ENCODE data around the gene CUL5. TPM values are rescaled to one million over a fixed set of nuclear protein-coding genes. Genes with fewer than 3 reads are reported as not detected.

CUL5 gene
- 33.7 and 34.2 TPM in 2 replicates for total RNA-seq

- Mint-ChIP-seq H3K4me1 (ENCODE audit: low read depth) (peaks cover 16% of the 10 kb centered on the region), H3K27me3 (ENCODE audit: low read depth) (no peaks in the 10 kb centered on the region), H3K9me3 (no peaks in the 10 kb centered on the region), H3K36me3 (ENCODE audit: low read depth) (peaks cover 17% of the 10 kb centered on the region), H3K27ac (peak within 1 kb of the TSS; percentile 94), H3K4me3 (ENCODE audit: low read depth) (peak within 1 kb of the TSS; percentile 91)
- peak; percentile 86 for DNase-seq (ENCODE audit: low spot score)
- intact Hi-C loops (cut with micrococcal nuclease) = loop anchor here (1.0 to 5.0 kb wide), 6 partner anchors 151 to 648 kb away; partner anchors contain the start of genes ALKBH8, ATM, C11orf65 and NPAT
Observed at GRCh38 chr11:108008656-108009496, at the start of gene CUL5. Gene CUL5, plus strand, starts transcription at chr11:108008898. Its CDS starts 451 bp downstream, at chr11:108009349.

- H3K9me3 Mint-ChIP-seq = no peaks in the 10 kb centered on the region
- H3K36me3 Mint-ChIP-seq (ENCODE audit: low read depth) = no peaks in the 10 kb centered on the region
- H3K4me3 Mint-ChIP-seq (ENCODE audit: low read depth) = no peak overlapping the region
- intact Hi-C loops (cut with micrococcal nuclease) = no loop called here
- no peak for DNase-seq (ENCODE audit: low spot score)
- no peaks in the 10 kb centered on the region for H3K4me1 Mint-ChIP-seq (ENCODE audit: low read depth)
- peaks cover 12% of the 10 kb centered on the region for H3K27me3 Mint-ChIP-seq (ENCODE audit: low read depth)
- no peak overlapping the region for H3K27ac Mint-ChIP-seq
Observed at GRCh38 chr11:107961480-107961879, 47.2 kb upstream of the CUL5 start.

- intact Hi-C loops (cut with micrococcal nuclease) = no loop called here
- H3K27me3 Mint-ChIP-seq (ENCODE audit: low read depth) = peaks cover 7% of the 10 kb centered on the region
- H3K4me3 Mint-ChIP-seq (ENCODE audit: low read depth) = no peak overlapping the region
- H3K36me3 Mint-ChIP-seq (ENCODE audit: low read depth) = no peaks in the 10 kb centered on the region
- no peaks in the 10 kb centered on the region for H3K4me1 Mint-ChIP-seq (ENCODE audit: low read depth)
- no peaks in the 10 kb centered on the region for H3K9me3 Mint-ChIP-seq
- H3K27ac Mint-ChIP-seq = no peak overlapping the region
- no peak for DNase-seq (ENCODE audit: low spot score)
Observed at GRCh38 chr11:107962181-107962580, 46.5 kb upstream of the CUL5 start.

- intact Hi-C loops (cut with micrococcal nuclease) = no loop called here
- H3K27me3 Mint-ChIP-seq (ENCODE audit: low read depth) = peaks cover 7% of the 10 kb centered on the region
- H3K27ac Mint-ChIP-seq = no peak overlapping the region
- H3K9me3 Mint-ChIP-seq = no peaks in the 10 kb centered on the region
- no peak overlapping the region for H3K4me3 Mint-ChIP-seq (ENCODE audit: low read depth)
- no peak for DNase-seq (ENCODE audit: low spot score)
- H3K4me1 Mint-ChIP-seq (ENCODE audit: low read depth) = no peaks in the 10 kb centered on the region
- H3K36me3 Mint-ChIP-seq (ENCODE audit: low read depth) = no peaks in the 10 kb centered on the region
Observed at GRCh38 chr11:107963091-107963490, 45.6 kb upstream of the CUL5 start.

- intact Hi-C loops (cut with micrococcal nuclease) = no loop called here
- Mint-ChIP-seq H3K36me3 (ENCODE audit: low read depth) (no peaks in the 10 kb centered on the region), H3K27ac (no peak overlapping the region), H3K4me1 (ENCODE audit: low read depth) (no peaks in the 10 kb centered on the region), H3K27me3 (ENCODE audit: low read depth) (no peaks in the 10 kb centered on the region), H3K9me3 (no peaks in the 10 kb centered on the region), H3K4me3 (ENCODE audit: low read depth) (no peak overlapping the region)
- DNase-seq (ENCODE audit: low spot score) = no peak
Observed at GRCh38 chr11:107969219-107969618, 39.5 kb upstream of the CUL5 start.

GRCh38 chr11:107970049-107970448, 38.6 kb upstream of the CUL5 start:
- intact Hi-C loops (cut with micrococcal nuclease) = no loop called here
- no peak for DNase-seq (ENCODE audit: low spot score)
- no peak overlapping the region for H3K27ac Mint-ChIP-seq
- H3K4me3 Mint-ChIP-seq (ENCODE audit: low read depth) = no peak overlapping the region
- H3K9me3 Mint-ChIP-seq = no peaks in the 10 kb centered on the region
- H3K36me3 Mint-ChIP-seq (ENCODE audit: low read depth) = no peaks in the 10 kb centered on the region
- H3K4me1 Mint-ChIP-seq (ENCODE audit: low read depth) = no peaks in the 10 kb centered on the region
- H3K27me3 Mint-ChIP-seq (ENCODE audit: low read depth) = no peaks in the 10 kb centered on the region

- no peaks in the 10 kb centered on the region for H3K4me1 Mint-ChIP-seq (ENCODE audit: low read depth)
- H3K27me3 Mint-ChIP-seq (ENCODE audit: low read depth) = no peaks in the 10 kb centered on the region
- intact Hi-C loops (cut with micrococcal nuclease) = no loop called here
- H3K9me3 Mint-ChIP-seq = no peaks in the 10 kb centered on the region
- no peak overlapping the region for H3K27ac Mint-ChIP-seq
- no peaks in the 10 kb centered on the region for H3K36me3 Mint-ChIP-seq (ENCODE audit: low read depth)
- H3K4me3 Mint-ChIP-seq (ENCODE audit: low read depth) = no peak overlapping the region
- DNase-seq (ENCODE audit: low spot score) = no peak
Observed at GRCh38 chr11:107973641-107974040, 35.1 kb upstream of the CUL5 start.

- DNase-seq (ENCODE audit: low spot score) = no peak
- intact Hi-C loops (cut with micrococcal nuclease) = no loop called here
- H3K4me3 Mint-ChIP-seq (ENCODE audit: low read depth) = no peak overlapping the region
- H3K27ac Mint-ChIP-seq = no peak overlapping the region
- peaks cover 2% of the 10 kb centered on the region for H3K27me3 Mint-ChIP-seq (ENCODE audit: low read depth)
- H3K4me1 Mint-ChIP-seq (ENCODE audit: low read depth) = no peaks in the 10 kb centered on the region
- no peaks in the 10 kb centered on the region for H3K9me3 Mint-ChIP-seq
- no peaks in the 10 kb centered on the region for H3K36me3 Mint-ChIP-seq (ENCODE audit: low read depth)
Observed at GRCh38 chr11:107988397-107989158, 20.1 kb upstream of the CUL5 start.

- H3K4me3 Mint-ChIP-seq (ENCODE audit: low read depth) = no peak overlapping the region
- H3K9me3 Mint-ChIP-seq = no peaks in the 10 kb centered on the region
- intact Hi-C loops (cut with micrococcal nuclease) = no loop called here
- no peak overlapping the region for H3K27ac Mint-ChIP-seq
- no peak for DNase-seq (ENCODE audit: low spot score)
- H3K4me1 Mint-ChIP-seq (ENCODE audit: low read depth) = no peaks in the 10 kb centered on the region
- no peaks in the 10 kb centered on the region for H3K36me3 Mint-ChIP-seq (ENCODE audit: low read depth)
- peaks cover 6% of the 10 kb centered on the region for H3K27me3 Mint-ChIP-seq (ENCODE audit: low read depth)
Observed at GRCh38 chr11:107991868-107992414, 16.8 kb upstream of the CUL5 start.

- H3K9me3 Mint-ChIP-seq = no peaks in the 10 kb centered on the region
- H3K27ac Mint-ChIP-seq = no peak overlapping the region
- intact Hi-C loops (cut with micrococcal nuclease) = no loop called here
- no peaks in the 10 kb centered on the region for H3K4me1 Mint-ChIP-seq (ENCODE audit: low read depth)
- peaks cover 6% of the 10 kb centered on the region for H3K27me3 Mint-ChIP-seq (ENCODE audit: low read depth)
- H3K36me3 Mint-ChIP-seq (ENCODE audit: low read depth) = no peaks in the 10 kb centered on the region
- DNase-seq (ENCODE audit: low spot score) = no peak
- no peak overlapping the region for H3K4me3 Mint-ChIP-seq (ENCODE audit: low read depth)
Observed at GRCh38 chr11:107996006-107996776, 12.5 kb upstream of the CUL5 start.

- no peaks in the 10 kb centered on the region for H3K4me1 Mint-ChIP-seq (ENCODE audit: low read depth)
- intact Hi-C loops (cut with micrococcal nuclease) = no loop called here
- no peak overlapping the region for H3K27ac Mint-ChIP-seq
- H3K9me3 Mint-ChIP-seq = no peaks in the 10 kb centered on the region
- H3K27me3 Mint-ChIP-seq (ENCODE audit: low read depth) = peaks cover 9% of the 10 kb centered on the region
- no peak overlapping the region for H3K4me3 Mint-ChIP-seq (ENCODE audit: low read depth)
- no peaks in the 10 kb centered on the region for H3K36me3 Mint-ChIP-seq (ENCODE audit: low read depth)
- DNase-seq (ENCODE audit: low spot score) = no peak
Observed at GRCh38 chr11:107998761-107999160, 9.9 kb upstream of the CUL5 start.

- intact Hi-C loops (cut with micrococcal nuclease) = no loop called here
- no peak for DNase-seq (ENCODE audit: low spot score)
- no peaks in the 10 kb centered on the region for H3K36me3 Mint-ChIP-seq (ENCODE audit: low read depth)
Observed at GRCh38 chr11:107999759-108000455, 8.8 kb upstream of the CUL5 start.

More at GRCh38 chr11:107999759-108000455, 8.8 kb upstream of the CUL5 start:
- H3K27me3 Mint-ChIP-seq (ENCODE audit: low read depth) = peaks cover 9% of the 10 kb centered on the region
- no peak overlapping the region for H3K27ac Mint-ChIP-seq
- H3K4me3 Mint-ChIP-seq (ENCODE audit: low read depth) = no peak overlapping the region
- no peaks in the 10 kb centered on the region for H3K4me1 Mint-ChIP-seq (ENCODE audit: low read depth)
- H3K9me3 Mint-ChIP-seq = no peaks in the 10 kb centered on the region

All from activated T-helper 2 cell treated with anti-CD3 and anti-CD28 coated beads, Interferon-gamma antibody, Interleukin-2, Interleukin-4, amounts not matched to agents 10 μg/mL and 5 μg/mL and 100 μg/mL, durations not matched to agents 14 hours and 24 hours and 36 hours (primary cell).